Measurements from ENCODE around the gene TMIGD2.
"Not testable (repeated sequence)": the region's sequence is repeated elsewhere in the genome, so short reads cannot be mapped to it uniquely, and the experiment has no call there.

TMIGD2 gene

DNA sequence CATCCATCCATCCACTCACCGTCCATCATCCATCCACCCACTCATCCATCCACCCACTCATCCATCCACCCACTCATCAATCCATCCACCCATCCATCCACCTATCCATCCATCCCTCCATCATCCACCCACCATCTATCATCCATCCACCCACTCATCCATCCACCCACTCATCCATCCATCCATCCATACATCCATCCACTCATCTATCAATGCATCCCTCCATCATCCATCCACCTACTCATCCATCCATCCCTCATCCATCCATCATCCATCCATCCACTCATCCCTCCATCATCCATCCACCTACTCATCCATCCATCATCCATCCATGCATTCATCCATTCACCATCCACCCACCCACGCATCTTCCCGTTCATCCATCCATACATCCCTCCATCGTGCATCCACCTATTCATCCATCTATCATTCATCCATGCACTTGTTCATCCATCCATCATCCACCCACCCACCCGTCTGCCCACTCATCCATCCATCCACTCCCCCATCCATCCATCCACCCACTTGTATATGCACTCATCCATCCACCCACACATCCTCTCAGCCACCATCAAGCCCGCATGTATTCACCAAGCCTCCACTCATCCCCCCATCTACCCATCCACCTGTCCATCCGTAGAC is 32.9 kb upstream of the TMIGD2 start:
- in situ Hi-C loops (cut with MboI; ENCODE audit: low pct_unique_long_range_greater_than_20kb, low sequenced_read_pairs, unreplicated experiment): no loop called here
- TF ChIP-seq, protein P1, sequence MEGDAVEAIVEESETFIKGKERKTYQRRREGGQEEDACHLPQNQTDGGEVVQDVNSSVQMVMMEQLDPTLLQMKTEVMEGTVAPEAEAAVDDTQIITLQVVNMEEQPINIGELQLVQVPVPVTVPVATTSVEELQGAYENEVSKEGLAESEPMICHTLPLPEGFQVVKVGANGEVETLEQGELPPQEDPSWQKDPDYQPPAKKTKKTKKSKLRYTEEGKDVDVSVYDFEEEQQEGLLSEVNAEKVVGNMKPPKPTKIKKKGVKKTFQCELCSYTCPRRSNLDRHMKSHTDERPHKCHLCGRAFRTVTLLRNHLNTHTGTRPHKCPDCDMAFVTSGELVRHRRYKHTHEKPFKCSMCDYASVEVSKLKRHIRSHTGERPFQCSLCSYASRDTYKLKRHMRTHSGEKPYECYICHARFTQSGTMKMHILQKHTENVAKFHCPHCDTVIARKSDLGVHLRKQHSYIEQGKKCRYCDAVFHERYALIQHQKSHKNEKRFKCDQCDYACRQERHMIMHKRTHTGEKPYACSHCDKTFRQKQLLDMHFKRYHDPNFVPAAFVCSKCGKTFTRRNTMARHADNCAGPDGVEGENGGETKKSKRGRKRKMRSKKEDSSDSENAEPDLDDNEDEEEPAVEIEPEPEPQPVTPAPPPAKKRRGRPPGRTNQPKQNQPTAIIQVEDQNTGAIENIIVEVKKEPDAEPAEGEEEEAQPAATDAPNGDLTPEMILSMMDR (IDR thresholded peaks at IDR 0.05; ENCODE audit: extremely low read depth, insufficient read depth, missing control alignments): no peak
- DNase-seq (ENCODE audit: low spot score): no peak

DNA sequence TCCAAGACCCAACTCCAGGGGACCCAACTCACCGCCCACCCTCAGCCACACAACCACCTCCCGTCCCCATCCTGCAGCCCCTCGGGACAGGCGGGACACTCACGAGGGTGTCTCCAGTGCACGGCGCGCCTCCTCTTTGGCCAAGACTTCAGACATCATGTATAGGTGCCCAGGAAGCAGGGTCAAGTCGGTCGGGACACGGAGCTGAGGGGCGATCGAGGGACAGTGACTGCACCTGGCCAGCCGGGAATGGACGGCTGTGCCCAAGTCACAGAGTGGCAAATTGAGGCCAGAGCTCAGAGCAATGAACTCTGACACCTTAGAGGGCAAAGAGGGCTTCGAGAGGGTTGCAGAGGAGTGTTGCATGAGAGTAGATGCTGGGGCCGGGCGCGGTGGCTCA is 27.7 kb upstream of the TMIGD2 start:
- TF ChIP-seq, protein P1 (IDR thresholded peaks at IDR 0.05; ENCODE audit: extremely low read depth, insufficient read depth, missing control alignments): no peak
- in situ Hi-C loops (cut with MboI; ENCODE audit: low pct_unique_long_range_greater_than_20kb, low sequenced_read_pairs, unreplicated experiment): no loop called here
- no peak for DNase-seq (ENCODE audit: low spot score)

DNA sequence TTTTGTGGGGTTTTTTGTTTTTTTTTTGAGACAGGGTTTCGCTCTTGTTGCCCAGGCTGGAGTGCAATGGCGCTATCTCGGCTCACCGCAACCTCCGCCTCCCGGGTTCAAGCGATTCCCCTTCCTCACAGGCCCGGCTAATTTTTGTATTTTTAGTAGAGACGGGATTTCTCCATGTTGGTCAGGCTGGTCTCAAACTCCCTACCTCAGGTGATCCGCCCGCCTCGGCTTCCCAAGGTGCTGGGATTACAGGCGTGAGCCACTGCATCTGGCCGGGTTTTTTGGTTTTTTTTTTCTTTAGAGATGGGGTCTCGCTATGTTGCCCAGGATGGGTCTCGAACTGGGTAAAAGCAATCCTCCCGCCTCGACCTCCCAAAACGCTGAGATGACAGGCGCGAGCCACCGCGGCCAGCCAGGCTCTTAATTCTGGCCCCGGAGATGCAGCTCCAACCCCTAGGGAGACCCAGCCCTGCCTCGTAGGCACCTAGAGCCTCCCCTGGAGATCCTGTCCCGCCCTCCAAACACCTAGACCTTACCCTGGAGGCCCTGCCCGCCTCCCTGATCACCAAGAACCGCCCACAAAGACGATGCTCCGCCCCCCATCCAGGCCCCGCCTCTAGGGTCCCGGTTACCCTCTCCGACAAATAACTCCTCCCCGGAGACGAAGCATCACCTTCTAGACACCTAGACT is 26.9 kb upstream of the TMIGD2 start:
- DNase-seq (ENCODE audit: low spot score); in situ Hi-C loops (cut with MboI; ENCODE audit: low pct_unique_long_range_greater_than_20kb, low sequenced_read_pairs, unreplicated experiment): not testable (repeated sequence)

DNA sequence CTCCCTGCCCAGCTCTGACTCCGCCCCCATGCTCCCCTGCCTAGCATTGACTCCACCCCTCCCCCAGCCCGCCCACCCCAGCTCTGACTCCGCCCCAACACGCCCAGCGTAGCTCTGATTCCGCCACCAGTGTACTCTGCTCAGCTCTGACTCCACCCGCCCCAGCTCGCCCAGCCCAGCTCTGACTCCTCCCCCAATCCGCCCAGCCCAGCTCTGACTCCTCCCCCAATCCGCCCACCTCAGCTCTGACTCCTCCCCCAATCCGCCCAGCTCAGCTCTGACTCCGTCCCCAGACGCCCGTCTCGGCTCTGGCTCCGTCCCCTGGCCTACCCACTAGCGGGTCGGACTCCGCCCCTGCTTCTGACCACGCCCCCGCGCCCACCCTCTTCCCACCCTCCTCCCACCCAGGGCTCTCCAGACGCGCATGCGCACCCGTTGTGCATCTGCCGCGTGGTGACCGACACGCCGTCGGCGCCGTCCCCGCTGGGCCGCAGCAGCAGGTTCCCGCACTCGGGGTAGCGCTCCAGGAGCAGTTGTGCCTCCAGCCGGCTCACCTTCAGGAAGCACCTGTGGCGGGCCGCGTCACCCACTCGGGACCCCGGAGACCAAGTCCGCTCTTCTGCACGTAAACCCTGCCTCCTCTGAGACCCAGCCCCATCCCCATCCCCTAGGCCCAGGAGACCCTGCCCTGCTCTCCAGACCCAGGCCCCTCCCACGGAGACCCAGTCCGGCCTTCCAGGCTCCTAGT is 26.2 kb upstream of the TMIGD2 start:
- TF ChIP-seq, protein P1 (IDR thresholded peaks at IDR 0.05; ENCODE audit: extremely low read depth, insufficient read depth, missing control alignments): peak; percentile 1
- DNase-seq (ENCODE audit: low spot score): peak; percentile 98
- in situ Hi-C loops (cut with MboI; ENCODE audit: low pct_unique_long_range_greater_than_20kb, low sequenced_read_pairs, unreplicated experiment): no loop called here

DNA sequence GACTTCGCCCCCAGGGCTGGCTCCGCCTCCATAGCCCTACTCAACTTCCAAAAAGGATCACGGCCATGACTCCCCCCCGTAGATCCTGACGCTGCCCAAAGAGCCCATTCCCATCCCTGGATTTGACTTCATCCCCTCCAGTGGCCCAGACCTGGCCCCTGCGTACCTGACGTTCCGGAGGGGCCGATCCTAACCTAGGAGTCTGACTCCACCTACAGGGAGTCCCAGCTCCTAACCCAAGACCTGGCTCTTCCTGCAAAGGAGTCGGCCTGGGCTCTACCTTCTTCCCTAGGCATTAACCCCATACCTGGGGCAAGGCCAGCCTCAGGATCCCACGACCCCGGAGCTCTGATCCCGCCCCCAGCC is 25.7 kb upstream of the TMIGD2 start:
- TF ChIP-seq, protein P1 (IDR thresholded peaks at IDR 0.05; ENCODE audit: extremely low read depth, insufficient read depth, missing control alignments): no peak
- DNase-seq (ENCODE audit: low spot score): no peak
- in situ Hi-C loops (cut with MboI; ENCODE audit: low pct_unique_long_range_greater_than_20kb, low sequenced_read_pairs, unreplicated experiment): no loop called here

DNA sequence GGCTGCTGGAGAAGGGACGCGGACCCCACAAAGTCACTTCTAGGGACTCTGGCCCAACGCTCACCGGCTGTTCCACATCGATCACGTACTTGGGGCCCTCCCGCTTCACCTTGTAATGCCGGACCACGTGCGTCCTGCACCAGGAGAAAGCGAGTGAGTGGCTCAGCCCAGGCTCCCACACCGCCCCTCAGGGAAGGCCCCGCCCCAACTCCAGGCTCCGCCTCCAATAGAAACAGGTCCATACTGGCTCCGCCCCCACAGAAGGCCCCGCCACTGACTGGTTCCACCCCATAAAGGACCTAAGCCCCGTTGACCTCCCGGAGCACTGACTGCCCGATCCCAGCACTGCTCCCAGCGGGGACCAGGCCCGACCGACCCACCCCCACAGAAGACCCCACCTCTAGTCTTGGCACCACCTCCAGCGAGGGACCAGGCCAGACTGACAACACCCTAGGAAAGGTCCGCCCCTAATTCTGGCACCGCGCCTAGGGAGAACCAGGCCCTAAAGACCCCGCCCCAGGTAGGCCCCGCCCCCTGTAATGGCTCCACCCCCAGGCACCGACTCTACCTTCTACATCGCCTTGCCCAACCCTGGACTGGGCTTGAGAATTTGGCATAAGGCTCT is 25.2 kb upstream of the TMIGD2 start:
- DNase-seq (ENCODE audit: low spot score): peak; percentile 68
- TF ChIP-seq, protein P1 (IDR thresholded peaks at IDR 0.05; ENCODE audit: extremely low read depth, insufficient read depth, missing control alignments): no peak
- in situ Hi-C loops (cut with MboI; ENCODE audit: low pct_unique_long_range_greater_than_20kb, low sequenced_read_pairs, unreplicated experiment): no loop called here

Measured in GM13977 (cell line).